PC-3 (cell line): ENCODE results near the gene BRD4. TPM values are rescaled to one million over a fixed set of nuclear protein-coding genes. Genes with fewer than 3 reads are reported as not detected.

Experiments
- ATAC-seq: fragments of 200-7000 bp; cut with Tn5 transposase; 2 replicates; pipeline ENCODE4 v1.9.1; 2020; ENCODE audit warnings: mild to moderate bottlenecking, moderate library complexity
- BruUV-seq: library from RNA; stranded (reverse); fragments of 400-500 nt; replicated peaks from 2 replicates; lab custom pipeline; 2021; lab: Mats Ljungman, UMichigan
- CTCF ChIA-PET: fragments of 300-600 bp; sonication (Branson Sonifier 250); formaldehyde crosslinking; loops from one replicate; lab custom pipeline; 2022; ENCODE audit warnings: antibody characterized with exemption; lab: Charles Lee
- POLR2A ChIA-PET: fragments of 300-600 bp; sonication (Branson Sonifier 250); formaldehyde crosslinking; loops from one replicate; lab custom pipeline; 2022; ENCODE audit warnings: antibody characterized with exemption; ENCODE audit not compliant: unreplicated experiment; lab: Charles Lee
- DNase-seq: peaks from one replicate; pipeline ENCODE4 v3.0.0-alpha.2; 2015
- H2AFZ ChIP-seq: fragments of 300-600 bp; sonication (generic); 2 replicates; pipeline ENCODE4 v1.6.0; 2016; ENCODE audit warnings: antibody characterized with exemption, low read length
- H3F3A ChIP-seq: fragments of 300-600 bp; sonication (generic); one replicate; pipeline ENCODE4 v1.6.0; 2017; ENCODE audit warnings: antibody characterized with exemption, low read length, control low read depth, mild to moderate bottlenecking; ENCODE audit not compliant: unreplicated experiment
- H3K27ac ChIP-seq: fragments of 300-600 bp; sonication (generic); 2 replicates; pipeline ENCODE4 v1.5.1; 2016; ENCODE audit warnings: mild to moderate bottlenecking, low read length
- H3K27me3 ChIP-seq: fragments of 300-600 bp; sonication (generic); 2 replicates; pipeline ENCODE4 v1.6.1; 2016; ENCODE audit warnings: low read length, mixed read lengths
- H3K36me3 ChIP-seq: fragments of 300-600 bp; sonication (generic); 2 replicates; pipeline ENCODE4 v1.6.1; 2016; ENCODE audit warnings: low read depth, mixed run types, low read length, mixed read lengths
- H3K4me1 ChIP-seq: fragments of 300-600 bp; sonication (generic); 2 replicates; pipeline ENCODE4 v1.5.1; 2016; ENCODE audit warnings: low read length; ENCODE audit not compliant: insufficient read depth
- H3K4me2 ChIP-seq: fragments of 300-600 bp; sonication (generic); 2 replicates; pipeline ENCODE4 v1.6.0; 2016; ENCODE audit warnings: low read length
- H3K4me3 ChIP-seq: fragments of 300-600 bp; sonication (generic); 2 replicates; pipeline ENCODE4 v1.5.1; 2016; ENCODE audit warnings: mild to moderate bottlenecking, low read length, mixed read lengths
- H3K79me2 ChIP-seq: fragments of 300-600 bp; sonication (generic); 2 replicates; pipeline ENCODE4 v1.6.1; 2017; ENCODE audit warnings: low read length, mixed read lengths
- H3K9ac ChIP-seq: fragments of 300-600 bp; sonication (generic); 2 replicates; pipeline ENCODE4 v1.6.0; 2016; ENCODE audit warnings: mild to moderate bottlenecking, low read length
- H3K9me2 ChIP-seq: fragments of 300-600 bp; sonication (generic); replicated peaks from 2 replicates; pipeline ENCODE4 v1.6.1; 2016; ENCODE audit warnings: mixed run types, low read length, mixed read lengths
- H3K9me3 ChIP-seq: fragments of 300-600 bp; sonication (generic); 2 replicates; pipeline ENCODE4 v1.6.1; 2016; ENCODE audit warnings: low read length, mixed read lengths
- H4K20me1 ChIP-seq: fragments of 300-600 bp; sonication (generic); 2 replicates; pipeline ENCODE4 v1.6.1; 2016; ENCODE audit warnings: low read length, mixed read lengths
- EZH2 ChIP-seq: fragments of 300-600 bp; sonication (generic); IDR thresholded peaks from one replicate; pipeline ENCODE4 v1.6.1; 2017; ENCODE audit warnings: antibody characterized with exemption, mild to moderate bottlenecking, low read length; ENCODE audit not compliant: unreplicated experiment
- EZH2phosphoT487 ChIP-seq: fragments of 300-600 bp; sonication (generic); IDR thresholded peaks from 2 replicates; pipeline ENCODE4 v1.6.1; 2018; ENCODE audit warnings: mild to moderate bottlenecking, antibody characterized with exemption, low read length, borderline replicate concordance
- intact Hi-C: fragments of 100-400 bp; cut with micrococcal nuclease; formaldehyde crosslinking; loops from 2 replicates; pipeline ENCODE4 v1.9.0; 2023
- total RNA-seq: library from RNA; depleted of rRNA; stranded (reverse); fragments of >200 nt; gene quantifications from 2 replicates; pipeline ENCODE4 v1.2.3, GENCODE V29; 2014
- TF ChIP-seq, protein P1 (sequence below): fragments of 300-600 bp; sonication (generic); conservative IDR thresholded peaks from 2 replicates; pipeline ENCODE4 v1.5.1; 2017; ENCODE audit warnings: antibody characterized with exemption, low read depth, mild to moderate bottlenecking, low read length

Gene BRD4
- total RNA-seq, 1 experiment from 2014 or later, result 20.9 TPM

GRCh38 chr19:15372891-15373301 lies 40.6 kb upstream of the BRD4 start:
- Histone ChIP-seq H3K4me3 (no peak overlapping the region), H3F3A (no peaks in the 10 kb centered on the region), H3K79me2 (peaks cover 63% of the 10 kb centered on the region), H4K20me1 (peaks cover 29% of the 10 kb centered on the region), H3K36me3 (peaks cover 46% of the 10 kb centered on the region), H3K27ac (no peak overlapping the region), H2AFZ (no peak overlapping the region), H3K9me3 (no peaks in the 10 kb centered on the region), H3K9ac (no peak overlapping the region), H3K4me1 (peaks cover 11% of the 10 kb centered on the region), H3K9me2 (no peaks in the 10 kb centered on the region), H3K4me2 (no peak overlapping the region), H3K27me3 (no peaks in the 10 kb centered on the region)
- CTCF ChIA-PET, result no interaction called here
- DNase-seq (no peak), ATAC-seq (no peak)
- intact Hi-C loops, result no loop called here
- TF ChIP-seq EZH2phosphoT487 (no peak), EZH2 (no peak)
- TF ChIP-seq, protein P1, sequence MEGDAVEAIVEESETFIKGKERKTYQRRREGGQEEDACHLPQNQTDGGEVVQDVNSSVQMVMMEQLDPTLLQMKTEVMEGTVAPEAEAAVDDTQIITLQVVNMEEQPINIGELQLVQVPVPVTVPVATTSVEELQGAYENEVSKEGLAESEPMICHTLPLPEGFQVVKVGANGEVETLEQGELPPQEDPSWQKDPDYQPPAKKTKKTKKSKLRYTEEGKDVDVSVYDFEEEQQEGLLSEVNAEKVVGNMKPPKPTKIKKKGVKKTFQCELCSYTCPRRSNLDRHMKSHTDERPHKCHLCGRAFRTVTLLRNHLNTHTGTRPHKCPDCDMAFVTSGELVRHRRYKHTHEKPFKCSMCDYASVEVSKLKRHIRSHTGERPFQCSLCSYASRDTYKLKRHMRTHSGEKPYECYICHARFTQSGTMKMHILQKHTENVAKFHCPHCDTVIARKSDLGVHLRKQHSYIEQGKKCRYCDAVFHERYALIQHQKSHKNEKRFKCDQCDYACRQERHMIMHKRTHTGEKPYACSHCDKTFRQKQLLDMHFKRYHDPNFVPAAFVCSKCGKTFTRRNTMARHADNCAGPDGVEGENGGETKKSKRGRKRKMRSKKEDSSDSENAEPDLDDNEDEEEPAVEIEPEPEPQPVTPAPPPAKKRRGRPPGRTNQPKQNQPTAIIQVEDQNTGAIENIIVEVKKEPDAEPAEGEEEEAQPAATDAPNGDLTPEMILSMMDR, result no peak
- POLR2A ChIA-PET, result no interaction called here
- no TSS peak for BruUV-seq

- H3K36me3 ChIP-seq, result peaks cover 48% of the 10 kb centered on the region
- H3K27ac ChIP-seq, result no peak overlapping the region
- ChIA-PET CTCF (no interaction called here), POLR2A (no interaction called here)
- no peak overlapping the region for H2AFZ ChIP-seq
- H3F3A ChIP-seq, result no peaks in the 10 kb centered on the region
- no peak overlapping the region for H3K9ac ChIP-seq
- intact Hi-C loops, result no loop called here
- ATAC-seq (no peak), DNase-seq (no peak)
- no TSS peak for BruUV-seq
- no peaks in the 10 kb centered on the region for H3K9me2 ChIP-seq
- H3K79me2 ChIP-seq, result peaks cover 59% of the 10 kb centered on the region
- peaks cover 11% of the 10 kb centered on the region for H3K4me1 ChIP-seq
- no peaks in the 10 kb centered on the region for H3K27me3 ChIP-seq
- TF ChIP-seq EZH2 (no peak), EZH2phosphoT487 (no peak)
- TF ChIP-seq, protein P1, result no peak
- H4K20me1 ChIP-seq, result peaks cover 27% of the 10 kb centered on the region
- H3K4me3 ChIP-seq, result no peak overlapping the region
- no peaks in the 10 kb centered on the region for H3K9me3 ChIP-seq
- no peak overlapping the region for H3K4me2 ChIP-seq
These were observed 40.1 kb upstream of the BRD4 start for GRCh38 chr19:15372470-15372869.

DNA sequence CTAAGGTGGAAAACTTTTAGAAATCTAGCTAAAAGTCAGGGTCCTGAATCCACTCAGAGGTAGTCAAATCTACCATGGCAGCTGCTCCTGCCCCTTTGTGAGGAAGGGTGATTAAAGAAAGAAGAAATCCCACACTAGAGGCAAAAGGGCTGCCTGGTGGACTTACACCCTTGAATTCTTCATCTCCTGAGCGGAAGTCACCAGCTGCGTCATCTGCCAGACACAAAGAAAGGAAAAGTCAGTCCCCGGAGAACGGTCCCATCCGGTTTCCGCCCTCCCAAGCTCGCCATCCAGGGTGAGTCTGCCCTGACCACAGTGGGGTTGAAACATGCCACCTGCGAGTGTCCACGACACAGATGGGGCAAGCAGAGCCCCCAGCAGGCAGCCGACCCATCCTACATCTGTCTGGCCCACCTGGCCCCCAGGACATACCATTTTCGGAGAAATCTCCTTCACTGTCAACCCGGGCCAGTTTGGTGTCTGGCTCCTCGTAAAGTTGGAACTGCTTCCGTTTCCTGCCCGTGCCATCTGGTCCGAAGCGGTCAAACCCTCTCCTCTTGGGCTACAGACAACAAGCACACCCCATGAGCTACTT lies 39.5 kb upstream of the BRD4 start:
- H2AFZ ChIP-seq, result no peak overlapping the region
- H3K9me2 ChIP-seq, result no peaks in the 10 kb centered on the region

More for the DNA sequence above, 39.5 kb upstream of the BRD4 start:
- TF ChIP-seq, protein P1, result no peak
- no peak for TF ChIP-seq EZH2phosphoT487
- no peak for TF ChIP-seq EZH2
- H4K20me1 ChIP-seq, result peaks cover 21% of the 10 kb centered on the region
- DNase-seq, result no peak
- ChIA-PET CTCF (no interaction called here), POLR2A (no interaction called here)
- H3K79me2 ChIP-seq, result peaks cover 53% of the 10 kb centered on the region
- H3K27me3 ChIP-seq, result no peaks in the 10 kb centered on the region
- no TSS peak for BruUV-seq
- H3F3A ChIP-seq, result no peaks in the 10 kb centered on the region
- ATAC-seq, result no peak
- no peak overlapping the region for H3K4me3 ChIP-seq
- no peak overlapping the region for H3K9ac ChIP-seq
- intact Hi-C loops, result no loop called here
- no peaks in the 10 kb centered on the region for H3K9me3 ChIP-seq
- peaks cover 51% of the 10 kb centered on the region for H3K36me3 ChIP-seq
- H3K27ac ChIP-seq, result no peak overlapping the region
- H3K4me2 ChIP-seq, result no peak overlapping the region
- peaks cover 6% of the 10 kb centered on the region for H3K4me1 ChIP-seq
